DMS 273 treated with DMSO at 0.1 percent for 48 hours (cell line): ENCODE results near the gene TXNRD3.

Experiments
- DNase-seq: peaks from one replicate; lab custom pipeline; 2025; lab: John Stamatoyannopoulos, UW

The TXNRD3 gene

GRCh38 chr3:126672340-126672739 lies 17.4 kb upstream of the TXNRD3 start:
- no peak for DNase-seq

GRCh38 chr3:126671521-126671920 lies 16.6 kb upstream of the TXNRD3 start:
- no peak for DNase-seq

- DNase-seq, result no peak
Observed at GRCh38 chr3:126668450-126669401, 13.8 kb upstream of the TXNRD3 start.

- no peak for DNase-seq
Observed at GRCh38 chr3:126667631-126668449, 12.9 kb upstream of the TXNRD3 start.

GRCh38 chr3:126666658-126667528 lies 12.0 kb upstream of the TXNRD3 start:
- DNase-seq, result no peak

GRCh38 chr3:126665959-126666657 lies 11.2 kb upstream of the TXNRD3 start:
- DNase-seq, result no peak

- no peak for DNase-seq
Observed at GRCh38 chr3:126665221-126665936, 10.5 kb upstream of the TXNRD3 start.

- no peak for DNase-seq
Observed at GRCh38 chr3:126664591-126665214, 9.8 kb upstream of the TXNRD3 start.

GRCh38 chr3:126663750-126664149 lies 8.8 kb upstream of the TXNRD3 start:
- no peak for DNase-seq

- DNase-seq, result no peak
Observed at GRCh38 chr3:126663257-126663656, 8.3 kb upstream of the TXNRD3 start.

GRCh38 chr3:126661532-126662364 lies 6.8 kb upstream of the TXNRD3 start:
- DNase-seq, result no peak

- no peak for DNase-seq
Observed at GRCh38 chr3:126659915-126660886, 5.3 kb upstream of the TXNRD3 start.

- DNase-seq, result no peak
Observed at GRCh38 chr3:126658584-126658983, 3.7 kb upstream of the TXNRD3 start.

- DNase-seq, result no peak
Observed at GRCh38 chr3:126657901-126658300, 3.0 kb upstream of the TXNRD3 start.

GRCh38 chr3:126656371-126657134 lies 1.6 kb upstream of the TXNRD3 start:
- no peak for DNase-seq

- no peak for DNase-seq
Observed at GRCh38 chr3:126655887-126656286, 963 bp upstream of the TXNRD3 start.

- DNase-seq, result no peak
Observed at GRCh38 chr3:126649556-126650092, 5.3 kb downstream of the TXNRD3 start.
